ENCODE data around the gene WDR1.

WDR1 gene

DNA sequence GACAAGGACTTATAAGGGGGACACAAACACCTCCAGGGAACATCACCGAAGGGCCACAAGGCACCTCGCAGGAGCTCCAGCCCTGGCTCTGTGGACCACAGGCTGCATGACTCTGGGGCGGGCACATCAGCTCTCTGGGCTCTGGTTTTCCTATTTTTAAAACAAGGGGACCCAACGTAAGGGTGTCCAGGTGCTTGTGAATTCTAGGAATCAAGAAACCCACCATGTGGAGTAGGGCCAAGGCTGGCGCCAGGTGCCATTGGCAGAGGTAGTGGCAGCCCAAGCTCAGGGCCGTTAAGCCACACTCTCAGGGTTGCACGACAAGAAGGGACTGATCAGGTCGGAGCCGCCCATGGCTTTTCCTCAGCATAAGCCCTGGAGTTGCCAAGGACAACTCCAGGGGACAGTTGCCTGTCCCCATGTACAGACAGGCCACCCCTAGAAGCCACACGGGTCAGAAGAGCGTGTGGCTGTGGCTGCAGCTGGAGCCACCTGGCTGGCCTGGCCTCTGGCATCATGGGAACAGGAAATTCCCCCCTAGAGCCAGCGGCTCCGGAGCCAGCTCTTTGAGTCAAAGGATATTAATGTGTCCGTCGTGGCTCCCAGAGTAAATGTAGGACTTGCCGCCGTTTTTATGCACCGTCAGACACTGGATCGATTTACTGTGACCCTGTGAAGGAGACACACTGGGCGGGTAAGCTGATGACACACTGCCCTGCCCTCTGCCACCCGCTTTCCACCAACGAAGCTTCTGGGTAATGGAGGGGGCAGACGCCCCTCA is 32.5 kb downstream of the WDR1 start:
- peak; percentile 24 for DNase-seq

DNA sequence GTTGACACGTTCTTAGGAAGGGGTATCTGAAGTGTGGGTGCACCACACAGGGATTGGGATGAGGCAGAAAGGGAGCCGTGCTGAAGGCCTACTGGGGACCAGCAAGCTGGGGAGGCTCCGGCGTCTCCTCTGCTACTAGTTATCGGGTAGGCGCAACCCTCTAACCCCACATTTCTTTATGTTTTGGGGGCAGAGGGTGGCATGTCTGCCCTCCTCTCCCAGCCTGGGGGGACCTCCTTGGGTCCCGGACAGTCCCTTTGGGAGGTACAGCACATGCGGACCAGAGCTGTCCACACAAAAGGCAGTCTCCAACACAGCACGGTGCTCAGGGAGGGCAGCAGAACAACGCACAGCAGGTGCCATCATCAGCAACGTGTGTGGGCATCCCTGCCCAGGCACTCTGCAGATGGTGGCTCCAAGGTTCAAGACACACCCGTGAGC is 33.2 kb downstream of the WDR1 start:
- DNase-seq: no peak

DNA sequence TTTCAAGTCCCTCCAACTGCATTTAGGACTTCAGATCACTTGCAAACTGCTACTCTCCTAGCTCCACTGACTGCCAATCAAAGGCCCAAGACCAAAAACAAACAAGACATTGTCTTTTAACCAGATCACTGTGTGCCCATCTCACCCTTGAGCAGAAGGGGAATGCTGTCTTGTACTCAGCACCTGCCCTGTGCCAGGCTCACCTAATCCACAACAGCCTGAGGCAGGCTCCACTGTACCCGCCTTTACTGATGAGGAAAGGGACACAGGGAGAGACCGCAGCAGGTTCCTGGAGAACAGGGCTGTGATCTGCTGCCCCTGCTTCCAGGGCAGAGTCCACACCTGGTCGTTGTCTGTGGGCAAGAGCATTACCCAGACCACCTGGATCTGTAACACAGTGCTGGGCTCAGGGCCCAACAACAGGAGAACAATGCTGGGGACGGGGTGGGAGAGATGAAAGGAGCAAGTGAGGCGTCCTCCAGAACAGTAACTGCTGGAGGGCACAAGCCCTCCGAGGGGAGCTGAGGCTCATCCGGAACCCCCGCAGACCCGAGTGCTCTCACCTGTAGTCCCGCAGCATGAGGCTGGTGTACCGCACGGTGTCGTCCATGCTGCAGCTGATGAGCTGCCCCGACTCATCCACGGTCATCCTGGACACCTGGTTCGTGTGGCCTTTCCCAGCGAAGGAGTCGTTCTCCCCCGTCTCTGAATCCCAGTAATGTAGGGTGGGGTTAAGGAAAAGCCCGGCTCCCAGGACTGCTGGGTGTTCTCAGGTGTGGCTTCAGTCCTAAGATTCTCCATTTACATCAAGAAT is 33.9 kb downstream of the WDR1 start:
- DNase-seq: no peak

- DNase-seq: no peak
These were observed 34.6 kb downstream of the WDR1 start for GRCh38 chr4:10082047-10082446.

GRCh38 chr4:10081218-10081606 is 35.4 kb downstream of the WDR1 start:
- no peak for DNase-seq

- DNase-seq: no peak
These were observed 35.9 kb downstream of the WDR1 start for GRCh38 chr4:10080589-10081217.

- no peak for DNase-seq
These were observed 36.5 kb downstream of the WDR1 start for GRCh38 chr4:10079912-10080588.

DNA sequence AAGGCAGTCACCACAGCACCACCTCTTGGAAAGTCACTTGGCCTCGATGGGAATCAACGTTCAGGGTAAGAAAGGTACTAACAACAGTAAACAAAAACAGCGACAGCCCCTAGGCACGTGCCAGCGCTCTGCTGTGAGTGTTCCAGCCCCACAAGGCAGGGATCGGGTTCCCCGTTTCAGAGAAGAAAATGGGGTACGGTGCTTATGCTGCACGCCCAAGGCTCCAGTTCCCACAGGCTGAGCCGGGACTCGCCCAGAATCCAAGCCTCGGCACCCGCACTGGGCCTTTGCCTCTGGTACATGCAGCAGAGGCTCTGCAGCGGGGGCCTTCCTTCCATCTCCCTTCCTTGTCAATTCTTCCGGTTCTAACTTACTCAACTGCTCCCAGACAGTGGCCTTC is 37.3 kb downstream of the WDR1 start:
- DNase-seq: no peak

DNA sequence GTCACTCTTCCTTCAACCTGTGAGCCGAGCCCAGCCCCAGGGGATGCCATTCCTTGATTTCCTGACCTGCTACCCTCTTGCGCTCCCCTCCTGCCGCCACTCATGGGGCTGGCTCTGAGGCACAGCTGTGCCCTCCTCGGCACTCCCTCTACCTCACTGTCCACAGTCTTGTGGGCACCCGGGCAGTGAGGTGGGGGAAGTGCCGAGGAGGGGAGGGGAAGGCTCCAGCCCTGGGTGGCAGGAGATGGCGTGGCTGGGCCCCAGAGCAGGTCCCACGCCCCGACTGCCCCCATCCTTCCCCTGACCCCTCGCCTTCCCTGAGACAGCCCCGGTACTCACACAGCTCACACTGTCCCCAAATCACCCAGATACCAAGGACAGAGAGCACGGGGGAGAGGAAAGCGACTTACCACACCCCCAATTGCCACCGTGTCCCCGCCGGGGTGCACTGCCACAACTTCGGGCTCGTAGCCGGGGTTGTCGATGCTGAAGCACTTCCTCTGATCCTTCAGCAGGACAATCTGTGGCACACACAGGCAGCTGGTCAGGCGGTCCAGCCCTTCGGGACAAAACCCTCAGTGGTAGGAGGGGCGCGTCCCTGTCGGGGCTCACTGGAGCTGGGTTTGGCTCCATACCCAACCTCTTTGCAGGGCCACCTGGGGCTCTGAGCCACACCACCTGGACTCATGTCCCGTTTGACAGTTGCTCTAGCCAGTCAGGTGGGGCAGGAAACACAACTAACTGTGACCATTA is 37.9 kb downstream of the WDR1 start:
- no peak for DNase-seq

GRCh38 chr4:10077483-10078335 is 38.9 kb downstream of the WDR1 start:
- DNase-seq: no peak

GRCh38 chr4:10077076-10077475 is 39.5 kb downstream of the WDR1 start:
- DNase-seq: no peak

GRCh38 chr4:10075953-10076391 is 40.6 kb downstream of the WDR1 start:
- no peak for DNase-seq

GRCh38 chr4:10075158-10075863 is 41.3 kb downstream of the WDR1 start:
- no peak for DNase-seq

- DNase-seq: no peak
These were observed 41.9 kb downstream of the WDR1 start for GRCh38 chr4:10074767-10075105.

- no peak for DNase-seq
These were observed 42.4 kb downstream of the WDR1 start for GRCh38 chr4:10074076-10074766.

GRCh38 chr4:10072420-10073017 is 44.1 kb downstream of the WDR1 start:
- no peak for DNase-seq

- no peak for DNase-seq
These were observed 47.4 kb downstream of the WDR1 start for GRCh38 chr4:10069075-10069642.

- DNase-seq: no peak
These were observed 49.6 kb downstream of the WDR1 start for GRCh38 chr4:10066670-10067651.
